ENCODE data around the gene DENND1A.
A peak's percentile ranks its signal among the peaks of the same experiment; 100 is the strongest.

Gene DENND1A

DNA sequence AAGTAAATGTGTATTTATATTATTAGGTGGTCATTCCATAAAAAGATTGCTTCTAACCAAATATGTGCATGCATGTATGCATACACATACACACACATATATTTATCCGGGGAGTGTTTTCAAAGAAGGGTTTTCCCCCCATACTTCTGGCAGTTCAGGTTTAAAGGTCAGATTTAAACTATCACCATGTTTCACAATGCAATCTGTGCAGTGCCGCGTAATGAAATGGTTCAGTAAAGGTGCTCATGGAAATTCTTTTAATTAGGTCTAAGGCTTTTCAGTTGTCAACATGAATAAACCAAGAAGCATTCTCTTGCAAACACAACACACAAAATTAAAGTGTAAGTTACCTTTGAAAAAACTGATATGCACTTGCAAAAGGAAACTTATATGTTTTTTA, 362.9 kb downstream of the DENND1A start:
- DNase-seq (no peak), ATAC-seq (no peak)
- Mint-ChIP-seq H3K27ac (no peak overlapping the region), H3K4me3 (no peak overlapping the region), H3K4me1 (peaks cover 35% of the 10 kb centered on the region), H3K27me3 (no peaks in the 10 kb centered on the region), H3K9me3 (no peaks in the 10 kb centered on the region)

- Mint-ChIP-seq H3K27ac (no peak overlapping the region), H3K4me1 (peaks cover 38% of the 10 kb centered on the region), H3K9me3 (no peaks in the 10 kb centered on the region), H3K4me3 (no peak overlapping the region), H3K27me3 (no peaks in the 10 kb centered on the region)
- ATAC-seq (no peak), DNase-seq (no peak)
Observed at GRCh38 chr9:123564652-123565051, 365.3 kb downstream of the DENND1A start.

- Mint-ChIP-seq H3K9me3 (no peaks in the 10 kb centered on the region), H3K4me1 (peaks cover 38% of the 10 kb centered on the region), H3K27ac (peak overlapping the region in 1 of 2 donors; percentile 28), H3K27me3 (no peaks in the 10 kb centered on the region), H3K4me3 (peak overlapping the region in 1 of 2 donors; percentile 24)
- ATAC-seq, result peak; percentile 99
- peak; percentile 19 to 51 for DNase-seq
Observed at GRCh38 chr9:123562844-123563346, 367.0 kb downstream of the DENND1A start.

- no peak for ATAC-seq
- Mint-ChIP-seq H3K9me3 (no peaks in the 10 kb centered on the region), H3K27me3 (no peaks in the 10 kb centered on the region), H3K4me3 (no peak overlapping the region), H3K4me1 (peaks cover 34% of the 10 kb centered on the region), H3K27ac (peak overlapping the region in 1 of 2 donors; percentile 60)
- no peak for DNase-seq
Observed at GRCh38 chr9:123561046-123561445, 368.9 kb downstream of the DENND1A start.

DNA sequence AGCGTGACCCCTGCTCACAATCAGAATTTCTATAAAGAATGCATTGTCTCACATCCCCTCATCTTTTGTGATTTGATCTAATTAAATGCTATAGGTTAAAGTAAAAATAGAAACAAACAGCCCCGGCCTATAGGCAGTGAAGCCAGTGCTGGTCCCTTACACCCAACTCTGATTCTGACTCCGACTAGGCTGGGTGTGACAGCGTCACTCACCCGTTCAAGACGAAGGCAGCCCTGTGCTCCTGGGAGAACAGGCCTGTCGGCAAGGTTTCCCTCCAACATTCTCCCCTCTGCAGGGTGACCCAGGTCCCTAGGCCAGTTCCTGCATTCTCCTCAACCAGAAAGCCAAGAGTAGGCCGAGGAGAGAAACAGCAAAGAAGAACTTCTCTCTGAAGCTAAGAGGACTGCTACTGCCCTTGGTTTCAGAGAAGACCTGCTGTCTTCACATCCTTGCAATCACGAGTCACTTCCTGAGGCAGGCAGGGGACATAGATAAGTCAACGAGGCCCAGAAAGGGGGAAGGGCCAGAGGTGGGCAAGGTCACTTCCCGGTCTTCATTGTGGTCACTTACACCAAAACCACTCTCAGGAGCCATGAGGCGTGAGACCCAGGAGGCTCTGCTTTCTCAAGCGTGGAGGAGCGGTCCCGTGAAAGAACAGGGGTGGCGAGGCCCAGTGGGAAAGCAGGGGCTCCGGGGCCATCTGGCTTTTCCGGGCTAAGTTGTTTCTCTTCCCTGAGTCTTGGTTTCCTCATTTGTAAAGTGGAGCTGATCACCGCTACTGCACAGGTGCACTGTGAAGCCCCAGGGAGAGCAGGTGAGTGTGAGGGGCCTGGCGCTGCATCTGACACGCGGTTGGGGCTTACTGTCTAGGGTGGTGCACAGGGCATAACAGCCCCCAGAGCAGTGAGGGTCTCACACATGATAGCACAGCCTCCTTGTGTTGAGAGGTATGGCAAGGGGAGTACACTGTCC, 373.2 kb downstream of the DENND1A start:
- peak overlapping the region in 1 of 2 donors; percentile 42 for H3K27ac Mint-ChIP-seq
- no peaks in the 10 kb centered on the region for H3K9me3 Mint-ChIP-seq
- H3K27me3 Mint-ChIP-seq, result no peaks in the 10 kb centered on the region
- H3K4me3 Mint-ChIP-seq, result no peak overlapping the region
- peak; percentile 48 for ATAC-seq
- H3K4me1 Mint-ChIP-seq, result peaks cover 8% of the 10 kb centered on the region
- no peak for DNase-seq

DNA sequence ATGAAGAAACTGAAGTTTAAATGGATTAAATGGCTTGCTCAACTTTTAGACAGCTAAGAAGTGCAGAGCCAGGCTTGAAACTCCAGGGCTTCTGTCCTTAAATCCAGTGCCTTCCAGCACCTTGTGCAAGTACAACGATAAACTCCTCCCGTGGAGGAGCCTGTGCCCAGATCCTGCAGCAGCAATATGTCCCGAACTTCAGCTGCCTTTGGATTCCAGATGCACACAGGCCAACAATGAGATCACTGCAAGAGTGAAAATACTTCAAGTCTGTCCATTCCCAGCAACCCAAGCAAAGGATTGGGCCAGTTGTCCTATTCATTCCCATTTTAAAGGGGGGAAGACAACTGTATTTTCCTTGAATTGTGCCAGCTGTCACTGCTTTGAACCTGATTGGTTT, 374.3 kb downstream of the DENND1A start:
- no peak overlapping the region for H3K4me3 Mint-ChIP-seq
- no peaks in the 10 kb centered on the region for H3K9me3 Mint-ChIP-seq
- DNase-seq (no peak), ATAC-seq (no peak)
- no peaks in the 10 kb centered on the region for H3K27me3 Mint-ChIP-seq
- H3K4me1 Mint-ChIP-seq, result peaks cover 11% of the 10 kb centered on the region
- H3K27ac Mint-ChIP-seq, result no peak overlapping the region

- H3K4me3 Mint-ChIP-seq, result no peak overlapping the region
- DNase-seq (no peak), ATAC-seq (no peak)
- H3K27me3 Mint-ChIP-seq, result no peaks in the 10 kb centered on the region
- H3K4me1 Mint-ChIP-seq, result peaks cover 41% of the 10 kb centered on the region
- H3K9me3 Mint-ChIP-seq, result no peaks in the 10 kb centered on the region
- H3K27ac Mint-ChIP-seq, result no peak overlapping the region
Observed at GRCh38 chr9:123552530-123552929, 377.4 kb downstream of the DENND1A start.

GRCh38 chr9:123551734-123552133, 378.2 kb downstream of the DENND1A start:
- no peak overlapping the region for H3K4me3 Mint-ChIP-seq
- ATAC-seq, result no peak

DNA sequence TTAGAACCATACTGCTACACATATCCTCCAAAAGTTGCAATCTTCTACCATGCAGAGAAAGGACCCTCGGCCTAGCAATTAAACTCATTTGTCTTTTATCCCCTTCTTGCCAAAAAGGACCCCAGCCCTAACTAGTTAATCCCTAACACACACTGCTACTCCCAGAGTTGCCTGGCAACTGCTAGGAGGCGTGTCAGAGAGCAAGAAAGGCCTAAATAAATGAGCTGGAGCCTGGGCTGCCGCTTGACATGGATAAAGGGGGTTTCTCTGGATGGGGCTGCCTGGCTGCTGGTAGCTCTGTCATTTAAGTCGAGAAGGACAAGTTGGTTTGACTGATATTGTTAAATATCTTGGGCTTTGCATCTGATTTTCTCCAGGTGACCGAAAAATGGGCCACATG, 379.1 kb downstream of the DENND1A start:
- H3K9me3 Mint-ChIP-seq, result no peaks in the 10 kb centered on the region

More at GRCh38 chr9:123551734-123552133, 378.2 kb downstream of the DENND1A start:
- Mint-ChIP-seq H3K9me3 (no peaks in the 10 kb centered on the region), H3K27ac (no peak overlapping the region), H3K27me3 (no peaks in the 10 kb centered on the region), H3K4me1 (peaks cover 36% of the 10 kb centered on the region)
- no peak for DNase-seq

GRCh38 chr9:123550012-123550411, 379.9 kb downstream of the DENND1A start:
- Mint-ChIP-seq H3K4me3 (no peak overlapping the region), H3K9me3 (no peaks in the 10 kb centered on the region), H3K4me1 (peaks cover 33% of the 10 kb centered on the region), H3K27me3 (no peaks in the 10 kb centered on the region), H3K27ac (no peak overlapping the region)
- DNase-seq (no peak), ATAC-seq (no peak)

More for the DNA sequence above, 379.1 kb downstream of the DENND1A start:
- DNase-seq (no peak), ATAC-seq (no peak)
- peaks cover 33% of the 10 kb centered on the region for H3K4me1 Mint-ChIP-seq
- H3K27me3 Mint-ChIP-seq, result no peaks in the 10 kb centered on the region
- no peak overlapping the region for H3K4me3 Mint-ChIP-seq
- no peak overlapping the region for H3K27ac Mint-ChIP-seq

GRCh38 chr9:123548741-123549545, 381.0 kb downstream of the DENND1A start:
- Mint-ChIP-seq H3K27ac (peak overlapping the region in 1 of 2 donors; percentile 86), H3K9me3 (no peaks in the 10 kb centered on the region), H3K4me1 (peaks cover 33% of the 10 kb centered on the region), H3K27me3 (no peaks in the 10 kb centered on the region), H3K4me3 (peak overlapping the region; percentile 12 to 36)
- peak; percentile 78 for ATAC-seq
- peak in 1 of 2 donors; percentile 50 for DNase-seq

DNA sequence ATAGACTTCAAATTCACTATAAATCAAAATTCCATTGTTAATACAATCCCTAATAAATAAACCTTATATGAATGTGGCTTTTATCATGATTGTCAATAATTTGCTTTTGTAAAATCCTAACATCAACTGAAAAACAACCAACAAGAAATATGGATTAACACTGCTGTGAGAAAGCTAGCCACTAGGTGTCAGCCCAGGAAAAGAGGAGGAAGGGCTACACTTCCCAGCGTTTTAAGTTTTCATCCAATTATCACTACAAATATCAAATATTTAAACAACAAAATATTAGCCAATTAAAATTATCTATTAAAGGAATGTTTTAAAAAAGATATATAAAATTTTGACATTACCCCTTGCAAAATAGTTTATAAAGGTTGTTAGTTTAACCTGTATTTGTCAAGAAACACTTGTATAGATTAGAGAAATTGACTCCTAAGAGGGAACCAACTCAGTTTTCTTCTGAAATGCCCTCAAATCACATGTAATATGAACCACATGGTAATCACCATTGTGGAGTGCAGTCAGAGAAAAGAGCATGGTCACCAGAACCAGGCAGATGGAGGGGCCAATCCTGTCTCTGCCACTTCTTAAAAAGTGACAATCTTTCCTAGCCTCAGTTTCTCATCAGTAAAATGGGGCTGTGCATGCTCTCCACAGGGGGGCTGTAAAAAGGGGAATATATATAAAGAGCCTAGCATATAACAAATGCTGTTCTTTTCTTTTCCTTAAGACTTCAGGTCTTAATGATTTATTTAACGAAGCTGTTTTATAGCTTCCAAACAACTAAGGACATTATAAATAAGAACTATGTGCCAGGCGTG, 385.7 kb downstream of the DENND1A start:
- Mint-ChIP-seq H3K4me1 (peaks cover 16% of the 10 kb centered on the region), H3K27ac (no peak overlapping the region), H3K9me3 (no peaks in the 10 kb centered on the region), H3K27me3 (no peaks in the 10 kb centered on the region), H3K4me3 (no peak overlapping the region)
- DNase-seq (no peak), ATAC-seq (no peak)

- no peak overlapping the region for H3K4me3 Mint-ChIP-seq
- no peak overlapping the region for H3K27ac Mint-ChIP-seq
Observed at GRCh38 chr9:123543492-123543891, 386.4 kb downstream of the DENND1A start.

DNA sequence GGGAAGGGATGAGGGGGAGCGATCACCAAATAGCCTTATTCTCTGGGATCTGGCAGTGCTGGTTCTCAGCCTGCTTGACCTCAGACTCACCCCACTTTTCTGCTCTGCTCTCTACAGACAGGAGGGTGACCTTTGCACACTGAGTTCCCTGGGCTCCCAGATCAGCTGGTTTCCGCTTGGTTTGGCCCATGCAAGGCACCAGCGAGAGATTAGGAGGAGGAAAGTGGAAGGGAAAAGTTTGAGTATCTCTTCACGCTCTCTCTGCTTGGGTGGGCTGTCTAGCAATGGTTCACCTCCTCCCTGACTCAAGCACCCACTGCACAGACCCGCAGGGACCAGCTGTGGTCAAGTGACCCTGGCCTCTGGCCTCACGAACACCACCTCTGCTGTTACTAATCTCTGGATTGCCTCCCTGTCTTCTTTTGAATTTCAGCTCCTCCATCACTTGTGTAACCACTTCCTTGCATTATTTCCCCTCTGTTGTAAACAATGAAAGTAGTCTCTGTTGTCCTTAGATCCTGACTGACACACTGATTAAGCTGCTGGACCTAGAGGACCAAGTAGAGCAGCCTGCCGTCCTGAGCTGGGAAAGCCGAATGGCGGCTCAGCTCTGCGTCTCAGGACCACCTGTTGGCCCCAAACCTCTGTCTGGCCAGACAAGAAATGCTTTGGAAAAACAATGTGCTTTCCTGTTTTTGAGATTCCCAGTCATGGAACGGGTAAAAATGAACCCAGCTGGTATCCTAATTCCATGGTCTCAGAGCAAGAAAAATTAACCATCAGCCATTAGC, 387.3 kb downstream of the DENND1A start:
- no peaks in the 10 kb centered on the region for H3K9me3 Mint-ChIP-seq
- no peaks in the 10 kb centered on the region for H3K4me1 Mint-ChIP-seq
- DNase-seq (no peak), ATAC-seq (no peak)
- no peak overlapping the region for H3K27ac Mint-ChIP-seq
- no peak overlapping the region for H3K4me3 Mint-ChIP-seq
- no peaks in the 10 kb centered on the region for H3K27me3 Mint-ChIP-seq

More at GRCh38 chr9:123543492-123543891, 386.4 kb downstream of the DENND1A start:
- peaks cover 8% of the 10 kb centered on the region for H3K4me1 Mint-ChIP-seq
- no peaks in the 10 kb centered on the region for H3K27me3 Mint-ChIP-seq
- H3K9me3 Mint-ChIP-seq, result no peaks in the 10 kb centered on the region
- ATAC-seq (no peak), DNase-seq (no peak)
